GM04504 (cell line): ENCODE measurements around the gene ARMC7.
A peak's percentile ranks its signal among the peaks of the same experiment; 100 is the strongest.
"Not testable (repeated sequence)": the region's sequence is repeated elsewhere in the genome, so short reads cannot be mapped to it uniquely, and the experiment has no call there.

Experiments used
- DNase-seq: peaks from one replicate; pipeline ENCODE4 v3.0.0-alpha.2; 2012; ENCODE audit warnings: low read depth

Gene ARMC7

DNA sequence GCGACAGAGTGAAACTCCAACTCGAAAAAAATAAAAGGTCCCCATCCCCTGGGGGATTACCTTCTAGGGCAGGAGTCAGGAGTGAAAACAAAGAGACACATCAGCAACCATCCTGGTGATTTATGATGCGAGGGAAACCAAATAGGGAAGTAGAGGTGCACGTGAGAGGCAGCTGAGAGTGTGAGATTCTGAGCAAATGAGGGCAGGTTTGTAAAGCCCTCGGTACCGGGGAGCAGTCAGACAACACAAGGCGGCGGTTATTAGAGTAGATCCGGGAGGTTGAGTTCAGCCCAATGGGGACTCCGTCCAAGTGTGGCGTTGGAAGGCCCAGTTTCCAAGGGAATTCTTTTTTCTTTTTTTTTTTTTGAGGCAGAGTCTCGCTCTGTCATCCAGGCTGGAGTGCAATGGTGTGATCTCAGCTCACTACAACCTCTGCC, 7.4 kb upstream of the ARMC7 start:
- DNase-seq: no peak

DNA sequence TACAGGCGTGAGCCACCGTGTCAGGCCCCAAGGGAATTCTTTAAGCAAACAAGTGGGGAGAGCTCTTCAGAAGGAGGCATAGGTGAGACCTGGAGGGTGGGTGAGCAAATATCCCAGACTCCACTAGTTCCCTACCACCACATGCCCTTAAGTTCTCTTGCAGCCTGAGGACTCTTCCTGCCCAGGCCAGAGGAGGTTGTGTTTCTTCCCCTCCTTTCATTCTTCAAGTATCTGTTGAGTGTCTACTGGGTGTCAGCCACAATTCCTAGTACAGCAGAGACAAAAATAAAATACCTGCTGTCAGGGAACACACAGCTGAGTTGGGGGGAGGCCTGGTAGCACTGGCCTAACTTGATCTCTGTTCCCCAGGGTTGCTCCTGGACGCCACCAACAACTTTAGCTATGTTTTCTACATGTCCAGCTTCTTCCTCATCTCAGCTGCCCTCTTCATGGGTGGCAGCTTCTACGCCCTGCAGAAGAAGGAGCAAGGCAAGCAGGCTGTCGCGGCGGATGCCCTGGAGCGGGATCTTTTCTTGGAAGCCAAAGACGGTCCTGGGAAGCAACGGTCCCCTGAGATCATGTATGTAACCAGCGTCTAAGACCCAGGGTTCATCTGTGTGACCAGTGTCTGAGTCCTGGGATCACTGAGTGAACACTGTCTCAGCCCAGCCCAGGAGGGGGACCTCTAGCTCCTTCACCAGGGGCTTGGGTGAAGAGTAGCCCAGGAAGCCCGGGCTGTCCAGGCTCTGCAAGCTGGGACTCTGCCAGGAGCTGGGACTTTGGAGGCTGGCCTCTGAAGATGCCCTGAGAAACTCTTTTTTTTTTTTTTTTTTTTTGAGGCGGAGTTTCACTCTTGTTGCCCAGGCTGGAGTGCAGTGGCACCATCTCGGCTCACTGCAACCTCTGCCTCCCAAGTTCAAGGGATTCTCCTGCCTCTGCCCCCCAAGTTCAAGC, 5.9 kb upstream of the ARMC7 start:
- DNase-seq: no peak

DNA sequence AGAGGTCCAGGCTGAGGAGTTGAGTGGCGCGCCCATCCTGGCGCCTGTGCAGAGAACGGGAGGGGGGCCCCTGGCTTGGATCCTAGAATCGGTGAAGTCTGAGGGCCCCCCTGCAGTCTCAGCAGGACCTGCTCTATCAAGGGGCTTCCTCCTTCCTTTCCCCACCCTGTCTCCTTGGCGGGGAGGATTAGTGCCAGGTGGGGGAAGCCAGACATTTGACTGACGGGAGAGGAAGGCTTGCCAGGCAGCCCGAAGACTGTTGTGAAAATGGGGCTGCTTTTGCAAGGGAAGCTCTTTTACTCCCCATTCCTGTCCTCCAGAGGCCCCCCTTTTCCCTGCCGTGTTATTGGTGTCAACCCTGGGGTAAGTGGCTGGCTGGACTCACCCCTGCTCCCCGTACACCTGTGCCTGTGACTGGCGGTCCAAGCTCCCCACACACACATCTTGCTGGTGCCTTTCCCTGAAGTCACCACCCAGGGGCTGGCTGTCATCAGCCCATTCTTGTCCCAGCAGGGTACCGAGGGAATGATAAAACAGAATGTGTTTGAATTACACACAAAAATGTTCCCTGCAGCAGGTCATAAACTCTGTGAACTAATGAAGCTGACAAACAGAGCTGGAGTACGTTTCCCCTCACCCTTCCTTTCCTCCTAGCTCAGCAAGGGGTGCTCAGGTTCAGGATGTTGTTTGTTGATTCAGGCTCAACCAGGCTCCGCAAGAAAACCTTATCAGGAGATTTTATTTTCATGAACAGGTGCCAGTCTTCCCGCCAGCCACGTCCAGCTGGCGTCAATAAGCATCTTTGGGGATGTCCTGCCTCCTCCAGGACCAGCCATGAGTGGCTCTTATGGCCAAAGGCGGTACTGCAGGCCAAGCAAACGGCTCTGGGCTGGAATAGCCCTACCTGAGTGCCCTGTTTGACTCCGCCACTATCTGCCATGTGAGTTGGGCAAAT, 4.4 kb upstream of the ARMC7 start:
- DNase-seq: no peak

DNA sequence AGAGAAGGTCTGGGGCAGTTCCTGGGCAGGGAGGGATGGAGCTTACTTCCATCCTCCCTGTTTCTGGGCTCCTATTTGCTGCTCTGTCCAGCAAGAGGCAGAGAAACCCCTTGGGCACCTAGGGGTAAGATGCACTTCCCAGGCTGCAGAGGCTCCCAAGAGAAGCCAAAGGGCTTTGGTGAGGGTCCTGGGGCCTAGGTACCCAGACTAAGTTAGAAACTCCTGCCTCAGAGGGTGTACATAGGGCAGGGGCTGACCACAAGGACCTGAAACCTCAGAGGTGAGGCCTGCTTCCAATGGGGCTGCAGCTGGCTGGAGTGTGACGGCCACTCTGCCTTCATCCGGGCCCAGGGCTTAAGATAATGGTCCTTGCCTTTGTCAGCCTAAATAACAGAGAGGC, 1.6 kb upstream of the ARMC7 start:
- no peak for DNase-seq

DNA sequence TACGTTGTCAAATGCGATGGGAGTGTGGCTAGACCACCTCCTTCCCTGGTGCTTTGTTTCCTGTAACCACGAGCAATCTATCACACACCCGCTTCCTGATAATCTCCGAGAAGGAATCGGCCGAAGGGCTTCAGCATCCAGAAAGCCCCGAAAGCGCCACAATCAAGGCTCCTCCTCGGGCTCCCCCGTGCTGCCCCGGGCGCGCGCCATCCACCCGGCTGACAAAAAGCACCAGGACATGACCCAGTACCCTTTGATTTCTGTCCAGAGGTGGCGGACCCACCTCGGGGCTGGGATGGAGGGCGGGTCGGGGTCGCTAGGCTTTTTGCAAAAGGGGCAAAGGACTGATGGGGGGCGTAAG, 743 bp upstream of the ARMC7 start:
- DNase-seq: no peak

DNA sequence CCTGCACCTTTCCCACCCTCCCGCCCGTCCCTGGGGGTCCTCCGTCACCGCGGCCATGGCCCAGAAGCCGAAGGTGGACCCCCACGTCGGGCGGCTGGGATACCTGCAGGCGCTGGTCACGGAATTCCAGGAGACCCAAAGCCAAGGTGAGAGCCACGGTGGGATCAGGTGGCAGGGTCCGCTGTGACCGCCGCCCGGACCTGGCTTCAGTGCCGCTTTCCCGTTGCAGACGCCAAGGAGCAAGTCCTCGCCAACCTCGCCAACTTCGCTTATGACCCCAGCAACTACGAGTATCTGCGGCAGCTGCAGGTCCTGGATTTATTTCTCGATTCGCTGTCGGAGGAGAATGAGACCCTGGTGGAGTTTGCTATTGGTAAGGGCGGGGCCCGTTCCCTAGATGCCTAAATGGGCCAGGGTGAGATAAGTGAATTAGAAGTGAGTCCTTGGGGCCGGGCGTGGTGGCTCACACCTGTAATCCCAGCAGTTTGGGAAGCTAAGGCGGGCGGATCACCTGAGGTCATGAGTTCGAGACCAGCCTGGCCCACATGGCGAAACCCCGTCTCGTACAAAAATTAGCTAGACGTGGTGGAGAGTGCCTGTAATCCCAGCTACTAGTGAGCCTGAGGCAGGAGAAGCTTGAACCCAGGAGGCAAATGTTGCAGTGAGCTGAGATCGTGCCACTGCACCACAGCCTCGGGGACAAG, 617 bp downstream of the ARMC7 start:
- no peak for DNase-seq

DNA sequence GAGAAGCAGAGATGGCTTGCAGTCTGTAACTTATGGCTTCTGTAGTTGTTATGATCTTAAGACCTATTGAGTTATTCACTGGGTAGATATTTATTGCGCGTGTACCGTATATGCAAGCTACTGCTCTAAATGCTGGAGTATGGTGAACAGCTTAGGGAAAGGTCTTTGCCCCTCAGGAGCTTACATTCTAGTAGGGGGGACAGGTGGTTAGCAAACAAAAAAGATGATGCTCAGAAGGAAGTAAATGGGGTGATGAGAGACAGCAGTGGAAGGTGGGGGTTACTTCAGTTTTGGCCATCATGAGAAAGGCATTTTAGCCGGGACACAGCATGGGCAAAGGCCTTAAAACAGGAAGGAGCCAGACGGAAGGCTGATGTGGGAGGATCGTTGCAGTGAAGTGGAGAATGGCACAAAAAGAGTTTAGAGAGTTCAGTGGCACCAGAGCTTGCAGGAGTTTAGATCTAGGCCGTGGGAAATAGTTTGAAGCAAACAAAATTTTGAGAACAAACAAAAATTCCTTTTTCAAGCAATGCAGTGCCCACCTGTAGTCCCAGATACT, 2.1 kb downstream of the ARMC7 start:
- DNase-seq: no peak

DNA sequence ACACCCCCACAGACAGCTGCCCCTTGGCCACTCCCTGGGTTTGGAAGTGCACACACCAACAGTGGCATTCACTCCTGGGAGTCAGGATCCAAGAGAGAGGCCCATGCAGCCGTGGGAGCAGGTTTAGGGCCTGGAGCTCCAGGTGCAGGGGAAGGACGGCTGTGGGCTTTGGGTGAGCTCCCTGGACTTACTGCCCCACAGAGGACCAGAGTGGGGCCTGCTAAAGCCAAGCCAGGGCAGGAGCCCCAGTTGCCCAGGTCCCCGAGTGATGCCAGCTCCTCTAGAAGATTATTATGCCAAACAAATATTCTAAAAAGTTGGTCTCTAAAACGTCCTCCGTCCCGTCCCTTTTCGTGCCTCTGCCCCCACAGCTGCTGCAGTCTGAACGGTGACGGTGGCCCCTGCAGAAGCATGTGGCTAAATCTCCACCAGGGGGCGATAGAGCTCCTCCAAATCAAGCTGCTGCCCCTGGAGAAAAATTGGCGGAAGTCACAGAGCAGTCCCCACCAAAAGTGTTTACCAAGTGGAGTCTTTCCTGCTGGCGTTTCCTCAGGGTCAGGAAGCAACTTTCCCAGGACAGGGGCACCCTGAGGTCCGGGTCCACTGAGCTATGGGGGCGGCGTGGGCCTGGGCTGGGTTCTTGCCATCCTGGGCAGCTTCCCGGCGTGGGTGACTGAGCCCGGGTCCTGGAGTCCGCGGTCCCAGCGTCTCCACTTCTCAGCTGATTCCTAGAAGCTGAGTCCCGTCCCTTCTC, 4.2 kb downstream of the ARMC7 start:
- DNase-seq: peak; percentile 78

DNA sequence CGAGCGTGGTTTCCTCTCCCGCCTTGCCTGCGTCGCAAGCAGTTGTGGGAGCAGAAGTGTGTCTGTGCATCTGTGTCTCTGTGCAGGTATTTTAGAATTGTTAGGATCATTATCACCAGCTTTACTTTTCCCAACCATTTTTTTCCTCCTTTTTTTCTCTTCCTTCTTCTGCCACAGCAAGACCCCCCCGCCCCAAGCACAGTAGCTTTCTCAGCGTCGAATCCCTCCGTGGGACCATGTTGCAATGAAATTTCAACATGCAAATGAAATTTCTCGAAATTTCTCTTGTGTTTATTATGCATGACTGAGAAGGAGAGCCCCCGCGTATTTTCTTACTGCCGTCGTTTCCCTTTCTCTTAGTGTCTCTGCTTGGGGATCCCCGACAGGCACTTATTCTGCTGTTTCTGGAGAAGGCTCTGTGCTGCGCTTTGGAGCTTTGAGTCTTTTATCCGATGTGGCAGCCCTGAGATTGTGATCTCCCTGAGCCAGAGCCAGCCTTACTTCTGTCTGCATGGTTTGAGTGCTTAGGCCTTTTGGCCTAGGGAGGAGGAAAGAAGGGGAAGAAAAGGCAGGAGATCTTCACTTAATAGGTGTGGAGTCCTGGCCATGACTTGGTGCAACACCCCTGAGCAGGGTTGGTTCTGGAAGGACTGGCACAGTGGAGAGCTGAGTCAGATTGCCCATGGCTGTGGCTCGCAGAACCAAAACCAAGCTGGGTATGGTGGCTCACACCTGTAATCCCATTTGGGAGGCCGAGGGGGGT, 5.0 kb downstream of the ARMC7 start:
- DNase-seq: no peak

DNA sequence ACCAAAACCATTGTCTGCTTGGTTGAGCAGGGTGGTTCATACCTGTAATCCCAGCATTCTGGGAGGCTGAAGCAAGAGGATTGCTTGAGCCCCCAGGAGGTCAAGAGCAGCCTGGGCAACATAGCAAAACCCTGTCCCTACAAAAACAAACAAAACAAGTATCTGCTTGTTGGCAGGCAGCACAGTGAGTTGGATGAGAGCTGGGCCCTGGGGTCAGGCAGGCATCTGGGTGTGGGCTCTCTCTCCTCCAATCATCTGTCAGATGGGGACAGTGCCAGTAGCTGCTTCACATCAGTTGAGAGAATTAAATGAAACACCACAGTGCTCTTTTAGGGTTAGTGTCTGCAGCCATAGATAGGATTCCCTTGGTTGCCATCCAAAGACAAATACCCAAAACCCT, 5.8 kb downstream of the ARMC7 start:
- no peak for DNase-seq

DNA sequence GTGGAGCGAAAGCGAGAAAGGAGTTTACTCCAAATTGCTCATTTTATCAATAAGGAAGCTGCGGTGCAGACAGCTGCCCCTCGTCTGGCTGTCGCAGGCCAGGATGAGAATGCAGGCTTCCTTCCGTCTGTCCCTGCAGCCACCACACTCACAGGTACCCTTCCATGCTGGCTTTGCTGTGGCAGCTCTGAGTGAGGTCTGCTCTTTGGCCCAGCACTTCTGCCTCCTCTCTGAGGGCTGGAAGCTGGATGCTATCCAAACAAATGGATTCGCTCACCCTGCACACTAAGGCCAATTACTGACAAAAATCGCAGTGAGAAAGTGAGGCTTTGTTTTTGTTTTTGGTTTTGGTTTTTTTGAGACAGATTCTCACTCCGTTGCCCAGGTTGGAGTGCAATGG, 7.0 kb downstream of the ARMC7 start:
- DNase-seq: no peak

DNA sequence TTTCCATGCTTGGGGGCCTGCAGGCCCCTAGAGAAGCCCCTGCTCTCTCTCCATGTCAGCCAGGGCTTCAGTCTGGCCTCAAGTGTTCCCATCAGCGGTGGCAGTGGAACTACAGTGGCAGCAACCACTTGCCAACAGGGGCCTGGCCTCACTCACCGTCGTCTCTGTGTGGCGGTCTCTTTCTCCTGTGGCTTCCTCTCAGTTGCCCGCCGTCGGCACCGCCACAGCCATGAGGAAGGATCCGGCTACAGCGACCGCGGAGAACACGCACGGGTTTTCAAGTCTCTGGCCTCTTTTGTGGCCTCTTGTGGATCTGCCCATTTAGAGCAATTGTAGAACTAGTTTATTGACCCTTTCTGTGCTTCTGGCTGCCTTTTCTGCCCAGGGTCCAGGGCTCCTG, 8.5 kb downstream of the ARMC7 start:
- DNase-seq: no peak

DNA sequence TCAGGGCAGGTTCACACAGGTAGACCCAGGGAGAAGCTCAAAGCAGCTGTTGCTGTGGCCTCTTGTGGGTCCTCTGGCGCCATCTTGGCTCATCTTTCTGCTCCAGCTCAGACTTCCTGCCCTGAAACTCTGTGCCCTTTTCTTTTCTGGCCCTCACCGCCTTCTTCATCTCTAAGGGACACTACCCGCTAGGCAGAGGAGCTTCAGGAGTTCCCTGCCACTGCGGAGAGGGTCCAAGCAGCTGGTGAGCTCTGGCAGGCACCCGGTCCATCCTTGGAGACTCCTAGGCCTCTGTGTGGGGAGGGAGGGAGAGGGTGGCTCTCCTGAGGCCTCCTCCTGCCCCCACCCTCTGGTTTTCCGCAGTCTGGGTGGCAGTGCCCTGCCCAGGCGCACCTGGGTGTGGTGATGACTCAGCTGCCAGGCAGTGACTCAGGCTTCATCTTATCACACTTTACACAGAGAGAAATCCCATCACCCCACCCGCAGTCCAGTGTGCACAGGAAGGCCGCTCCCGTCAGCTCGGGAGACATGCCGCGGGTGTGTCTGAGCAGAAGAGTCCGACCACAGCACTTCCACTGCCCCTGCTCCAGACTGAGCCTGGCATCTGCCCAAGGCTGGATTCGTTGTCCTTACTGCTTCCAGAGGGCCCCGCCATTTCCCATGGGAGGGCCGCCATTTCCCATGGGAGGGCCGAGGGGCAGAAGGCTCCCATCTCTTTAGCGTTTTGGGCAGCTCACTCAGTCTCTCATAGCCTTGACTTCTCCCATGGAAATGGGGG, 14.5 kb downstream of the ARMC7 start:
- DNase-seq: no peak

DNA sequence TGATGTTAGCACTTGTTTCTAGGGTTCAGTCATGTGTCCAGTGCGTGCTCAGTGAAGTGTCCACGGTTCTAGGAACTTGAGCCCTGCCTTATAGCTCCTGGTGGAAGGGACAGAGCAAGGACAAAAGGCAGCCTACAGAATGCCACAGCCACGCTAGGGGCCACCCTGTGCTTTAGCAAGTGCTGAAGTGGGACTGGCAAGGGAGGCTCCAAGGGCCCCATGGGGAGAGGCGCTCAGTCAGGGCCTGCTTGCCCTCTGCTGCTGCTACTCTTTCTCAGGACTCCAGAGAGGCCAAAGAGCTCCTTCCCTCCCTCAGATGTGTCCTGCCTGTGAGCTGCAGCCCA, 15.0 kb downstream of the ARMC7 start:
- no peak for DNase-seq

DNA sequence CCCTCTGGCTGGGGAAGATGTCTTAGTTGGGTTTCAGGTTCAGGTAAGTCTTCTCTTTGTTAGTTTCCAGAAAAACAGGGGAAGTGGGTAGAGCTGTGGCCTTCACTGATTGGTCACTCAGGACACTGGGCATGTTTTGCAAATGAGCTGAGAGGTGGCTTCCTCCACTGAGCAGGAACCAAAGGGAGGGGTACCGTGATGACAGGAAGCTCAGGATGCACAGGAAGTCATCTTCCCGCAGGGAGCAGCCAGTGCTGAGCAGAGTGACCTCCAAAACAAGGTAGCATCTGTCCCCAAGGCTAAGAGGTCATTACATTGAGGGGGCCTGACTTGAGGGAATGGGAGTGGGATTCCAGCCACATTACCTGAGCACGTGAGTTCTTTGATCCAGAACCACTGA, 16.2 kb downstream of the ARMC7 start:
- no peak for DNase-seq

DNA sequence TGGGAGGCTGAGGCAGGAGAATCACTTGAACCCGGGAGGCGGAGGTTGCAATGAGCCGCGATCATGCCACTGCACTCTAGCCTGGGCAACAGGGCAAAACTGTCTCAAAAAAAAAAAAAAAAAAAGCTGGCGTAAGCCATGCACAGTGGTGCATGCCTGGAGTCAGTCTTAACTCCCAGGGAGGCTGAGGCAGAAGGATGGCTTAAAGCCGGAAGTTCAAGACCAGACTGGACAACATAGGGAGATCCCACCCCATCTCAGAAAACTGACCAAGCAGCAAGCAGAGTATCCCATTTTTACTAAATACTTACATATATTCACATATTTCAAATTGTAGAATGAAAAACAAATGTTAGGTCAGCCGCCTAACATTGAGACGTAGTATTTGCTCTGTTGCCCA, 17.2 kb downstream of the ARMC7 start:
- DNase-seq: no peak

DNA sequence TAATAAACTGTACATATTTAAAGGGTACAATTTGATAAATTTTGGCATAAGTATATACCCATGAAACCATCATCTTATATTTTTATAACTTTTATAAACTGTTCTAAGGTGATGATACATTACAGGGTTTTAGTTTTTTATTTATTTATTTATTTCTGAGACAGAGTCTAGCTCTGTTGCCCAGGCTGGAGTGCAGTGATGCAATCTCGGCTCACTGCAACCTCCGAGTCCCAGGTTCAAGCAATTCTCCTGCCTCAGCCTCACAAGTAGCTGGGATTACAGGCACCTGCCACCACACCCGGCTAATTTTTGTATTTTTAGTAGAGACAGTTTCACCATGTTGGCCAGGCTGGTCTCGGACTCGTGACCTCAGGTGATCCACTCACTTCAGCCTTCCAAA, 18.2 kb downstream of the ARMC7 start:
- DNase-seq: not testable (repeated sequence)

DNA sequence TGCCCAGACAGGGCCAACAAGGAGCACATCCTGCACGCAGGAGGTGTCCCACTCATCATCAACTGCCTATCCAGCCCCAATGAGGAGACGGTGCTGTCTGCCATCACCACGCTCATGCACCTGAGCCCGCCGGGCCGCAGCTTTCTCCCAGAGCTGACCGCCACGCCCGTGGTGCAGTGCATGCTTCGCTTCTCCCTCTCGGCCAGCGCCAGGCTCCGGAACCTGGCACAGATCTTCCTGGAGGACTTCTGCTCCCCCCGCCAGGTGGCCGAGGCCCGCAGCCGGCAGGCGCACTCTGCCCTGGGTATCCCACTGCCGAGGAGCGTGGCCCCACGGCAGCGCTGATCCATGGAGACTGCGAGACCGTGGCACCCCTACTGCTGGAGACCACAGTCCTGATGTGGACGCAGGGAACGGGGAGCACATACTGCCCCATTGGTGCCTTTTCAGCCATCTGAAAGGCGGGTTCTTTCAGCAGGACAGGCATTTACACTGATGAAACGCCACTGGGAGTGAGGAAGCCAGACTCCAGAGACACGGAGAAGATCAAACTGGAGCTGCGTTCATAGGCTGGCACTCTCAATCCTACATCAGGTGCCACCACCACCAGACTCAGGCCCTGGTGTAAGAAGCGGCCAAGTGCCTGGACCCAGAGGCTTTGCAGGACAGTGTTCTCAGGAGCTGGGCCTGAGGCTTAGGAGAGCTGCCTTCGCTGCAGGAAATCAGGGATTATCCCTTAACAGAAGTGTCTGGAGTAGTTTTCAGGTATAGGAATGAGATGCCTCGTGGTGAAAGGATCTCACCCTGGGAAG, 19.1 kb downstream of the ARMC7 start:
- DNase-seq: no peak

DNA sequence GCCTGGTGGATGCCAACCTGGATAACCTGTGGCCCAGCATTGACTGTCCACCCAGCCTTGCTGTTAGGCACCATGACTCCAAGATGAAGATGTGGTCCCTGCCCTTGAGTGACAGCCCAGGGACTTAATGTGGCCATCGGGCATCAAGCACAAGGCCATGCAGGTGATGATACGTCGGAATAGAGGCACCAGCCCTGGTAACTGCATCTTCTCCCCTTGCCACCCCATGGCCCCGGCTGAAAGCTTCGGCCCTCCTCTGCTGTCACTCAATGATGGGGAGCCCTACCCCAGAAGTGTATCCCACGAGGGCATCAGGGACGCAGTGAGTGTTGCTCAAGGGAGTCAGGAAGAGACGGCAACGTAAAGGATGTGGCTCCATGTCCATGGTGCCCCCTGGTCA, 19.8 kb downstream of the ARMC7 start:
- DNase-seq: no peak
